MCF 10A (cell line): ENCODE results near the gene ODR4. TPM values are rescaled to one million over a fixed set of nuclear protein-coding genes. Genes with fewer than 3 reads are reported as not detected.

ENCODE experiments used
- BruUV-seq: library from RNA; stranded (reverse); fragments of 400-500 nt; replicated peaks from 2 replicates; lab custom pipeline; 2021; lab: Mats Ljungman, UMichigan
- CTCF ChIA-PET: fragments of 300-600 bp; sonication (Branson Sonifier 250); formaldehyde crosslinking; extraction: SDS; loops from one replicate; lab custom pipeline; 2021; ENCODE audit warnings: antibody characterized with exemption, inconsistent platforms; lab: Yijun Ruan, JAX
- POLR2A ChIA-PET: fragments of 300-600, 350-650 bp; sonication (Branson Sonifier 250); formaldehyde crosslinking; extraction: SDS; loops from one replicate; lab custom pipeline; 2020; ENCODE audit warnings: antibody characterized with exemption, inconsistent platforms; lab: Yijun Ruan, JAX
- DNase-seq: peaks from one replicate; pipeline ENCODE4 v3.0.0-alpha.2; 2018; ENCODE audit not compliant: unreplicated experiment
- H3K27ac Mint-ChIP-seq: one replicate; pipeline ENCODE4 v1.8.0; 2022; ENCODE audit warnings: mild to moderate bottlenecking, low read depth, mixed read lengths; ENCODE audit not compliant: unreplicated experiment
- H3K27me3 Mint-ChIP-seq: one replicate; pipeline ENCODE4 v1.8.0; 2022; ENCODE audit warnings: mixed read lengths; ENCODE audit not compliant: insufficient read depth, unreplicated experiment
- H3K36me3 Mint-ChIP-seq: one replicate; pipeline ENCODE4 v1.8.0; 2022; ENCODE audit warnings: mild to moderate bottlenecking, moderate library complexity, mixed read lengths; ENCODE audit not compliant: insufficient read depth, unreplicated experiment
- H3K4me1 Mint-ChIP-seq: one replicate; pipeline ENCODE4 v1.8.0; 2022; ENCODE audit warnings: mixed read lengths; ENCODE audit not compliant: insufficient read depth, unreplicated experiment
- H3K4me3 Mint-ChIP-seq: one replicate; pipeline ENCODE4 v1.8.0; 2022; ENCODE audit warnings: mild to moderate bottlenecking, moderate library complexity, mixed read lengths; ENCODE audit not compliant: unreplicated experiment
- H3K9me3 Mint-ChIP-seq: one replicate; pipeline ENCODE4 v1.8.0; 2022; ENCODE audit warnings: mixed read lengths; ENCODE audit not compliant: unreplicated experiment
- CTCF ChIP-seq: fragments of 200-600 bp; IDR thresholded peaks from one replicate; pipeline ENCODE4 v1.8.0; 2022; ENCODE audit warnings: antibody characterized with exemption, mild to moderate bottlenecking; ENCODE audit not compliant: unreplicated experiment
- intact Hi-C: fragments of 100-400 bp; cut with micrococcal nuclease; formaldehyde crosslinking; loops from 2 replicates; pipeline ENCODE4 v1.14.1; 2022
- total RNA-seq: library from RNA; stranded (reverse); gene quantifications from 2 replicates; pipeline ENCODE4 v1.2.3, GENCODE V29; 2022

The ODR4 gene
- total RNA-seq, 1 experiment from 2014 or later: 39.9 TPM

GRCh38 chr1:186404454-186405051 is 28.9 kb downstream of the ODR4 start:
- Mint-ChIP-seq H3K4me1 (no peaks in the 10 kb centered on the region), H3K27me3 (no peaks in the 10 kb centered on the region), H3K27ac (no peak overlapping the region), H3K36me3 (peaks cover 80% of the 10 kb centered on the region), H3K9me3 (no peaks in the 10 kb centered on the region), H3K4me3 (no peak overlapping the region)
- POLR2A ChIA-PET: interaction anchor here (1.0 to 1.1 kb wide), 2 partner anchors 13 to 28 kb away, joined by 3 to 4 read pairs; no protein-coding TSS in a partner anchor
- BruUV-seq: no TSS peak
- peak; percentile 71 for DNase-seq
- CTCF ChIA-PET: interaction anchor here (0.6 to 2.0 kb wide), 27 partner anchors 8 to 1751 kb away, joined by 3 to 8 read pairs (median 4); partner anchors contain the start of genes ODR4 and TPR
- peak; percentile 78 for TF ChIP-seq CTCF
- intact Hi-C loops: loop anchor here (1.0 to 5.0 kb wide), 5 partner anchors 78 to 582 kb away; partner anchors contain the start of gene PTGS2

GRCh38 chr1:186409091-186409490 is 33.5 kb downstream of the ODR4 start:
- Mint-ChIP-seq H3K9me3 (no peaks in the 10 kb centered on the region), H3K4me3 (no peak overlapping the region), H3K36me3 (peaks cover 73% of the 10 kb centered on the region), H3K27ac (no peak overlapping the region), H3K4me1 (no peaks in the 10 kb centered on the region), H3K27me3 (no peaks in the 10 kb centered on the region)
- intact Hi-C loops: no loop called here
- TF ChIP-seq CTCF: no peak
- POLR2A ChIA-PET: interaction anchor here (1.2 kb wide), 1 partner anchor 34 kb away, joined by 3 read pairs; the partner anchor contains the start of gene TPR
- BruUV-seq: no TSS peak
- DNase-seq: no peak
- CTCF ChIA-PET: interaction anchor here (0.6 kb wide), 1 partner anchor 279 kb away, joined by 3 read pairs; no protein-coding TSS in a partner anchor

GRCh38 chr1:186413319-186413718 is 37.7 kb downstream of the ODR4 start:
- TF ChIP-seq CTCF: no peak
- DNase-seq: no peak
- CTCF ChIA-PET: interaction anchor here (0.6 to 1.2 kb wide), 3 partner anchors 9 to 267 kb away, joined by 3 read pairs; partner anchors contain the start of gene PTGS2
- H3K27ac Mint-ChIP-seq: no peak overlapping the region
- no peaks in the 10 kb centered on the region for H3K4me1 Mint-ChIP-seq
- no peak overlapping the region for H3K4me3 Mint-ChIP-seq
- intact Hi-C loops: no loop called here
- no peaks in the 10 kb centered on the region for H3K9me3 Mint-ChIP-seq
- peaks cover 62% of the 10 kb centered on the region for H3K36me3 Mint-ChIP-seq
- POLR2A ChIA-PET: no interaction called here
- no peaks in the 10 kb centered on the region for H3K27me3 Mint-ChIP-seq
- BruUV-seq: no TSS peak

GRCh38 chr1:186418503-186418902 is 42.9 kb downstream of the ODR4 start:
- H3K36me3 Mint-ChIP-seq: peaks cover 62% of the 10 kb centered on the region
- H3K4me3 Mint-ChIP-seq: no peak overlapping the region
- no peak for TF ChIP-seq CTCF
- ChIA-PET POLR2A (no interaction called here), CTCF (interaction anchor here (0.6 to 1.4 kb wide), 3 partner anchors 14 to 565 kb away, joined by 3 to 6 read pairs (median 5); partner anchors contain the start of gene TPR)
- H3K4me1 Mint-ChIP-seq: no peaks in the 10 kb centered on the region
- intact Hi-C loops: no loop called here
- no peaks in the 10 kb centered on the region for H3K27me3 Mint-ChIP-seq
- H3K27ac Mint-ChIP-seq: no peak overlapping the region
- no peaks in the 10 kb centered on the region for H3K9me3 Mint-ChIP-seq
- no TSS peak for BruUV-seq
- DNase-seq: no peak
